Lower lobe of right lung (tissue), 2 donors: Measurements from ENCODE around the gene IDUA. TPM values are rescaled to one million over a fixed set of nuclear protein-coding genes. Genes with fewer than 3 reads are reported as not detected.

Source experiments
- ATAC-seq, 2 donors: fragments of 200-7000 bp; cut with Tn5 transposase; one replicate each; pipeline ENCODE4 v1.9.1; 2020 to 2022; ENCODE audit warnings: mild to moderate bottlenecking in 2 of 2, moderate library complexity in 2 of 2
- DNase-seq: peaks from one replicate; pipeline ENCODE4 v3.0.0-alpha.2; 2020
- H3K27ac ChIP-seq: fragments of 200-600 bp; one replicate; pipeline ENCODE4 v1.8.0; 2022
- H3K27me3 ChIP-seq: fragments of 200-600 bp; one replicate; pipeline ENCODE4 v1.8.0; 2022; ENCODE audit warnings: low read depth
- H3K36me3 ChIP-seq: fragments of 200-600 bp; one replicate; pipeline ENCODE4 v1.8.0; 2022; ENCODE audit warnings: mild to moderate bottlenecking
- H3K4me1 ChIP-seq: fragments of 200-600 bp; one replicate; pipeline ENCODE4 v1.8.0; 2022
- H3K4me3 ChIP-seq: fragments of 200-600 bp; one replicate; pipeline ENCODE4 v1.8.0; 2022; ENCODE audit warnings: mild to moderate bottlenecking
- H3K9me3 ChIP-seq: fragments of 200-600 bp; one replicate; pipeline ENCODE4 v1.8.0; 2022
- intact Hi-C: fragments of 100-400 bp; cut with DNase I; formaldehyde crosslinking; loops from one replicate; pipeline ENCODE4 v1.11.0; 2022
- total RNA-seq: library from RNA; stranded (reverse); fragmentation: NEBNext Ultra II Directional; extraction: Animal tissue kit (Norgen Biotek cat#: 25700); gene quantifications from one replicate; pipeline ENCODE4 v1.2.1, GENCODE V29; 2021
- TF ChIP-seq, protein P1 (sequence below): fragments of 200-600 bp; IDR thresholded peaks from one replicate; pipeline ENCODE4 v1.8.0; 2022; ENCODE audit warnings: antibody characterized with exemption, mild to moderate bottlenecking
- donor health status: DM: no; HTN: yes; CAD: no; lungs with severe emphysema.

Gene IDUA
- total RNA-seq, 1 donor from 2014 or later: 46.0 TPM

DNA sequence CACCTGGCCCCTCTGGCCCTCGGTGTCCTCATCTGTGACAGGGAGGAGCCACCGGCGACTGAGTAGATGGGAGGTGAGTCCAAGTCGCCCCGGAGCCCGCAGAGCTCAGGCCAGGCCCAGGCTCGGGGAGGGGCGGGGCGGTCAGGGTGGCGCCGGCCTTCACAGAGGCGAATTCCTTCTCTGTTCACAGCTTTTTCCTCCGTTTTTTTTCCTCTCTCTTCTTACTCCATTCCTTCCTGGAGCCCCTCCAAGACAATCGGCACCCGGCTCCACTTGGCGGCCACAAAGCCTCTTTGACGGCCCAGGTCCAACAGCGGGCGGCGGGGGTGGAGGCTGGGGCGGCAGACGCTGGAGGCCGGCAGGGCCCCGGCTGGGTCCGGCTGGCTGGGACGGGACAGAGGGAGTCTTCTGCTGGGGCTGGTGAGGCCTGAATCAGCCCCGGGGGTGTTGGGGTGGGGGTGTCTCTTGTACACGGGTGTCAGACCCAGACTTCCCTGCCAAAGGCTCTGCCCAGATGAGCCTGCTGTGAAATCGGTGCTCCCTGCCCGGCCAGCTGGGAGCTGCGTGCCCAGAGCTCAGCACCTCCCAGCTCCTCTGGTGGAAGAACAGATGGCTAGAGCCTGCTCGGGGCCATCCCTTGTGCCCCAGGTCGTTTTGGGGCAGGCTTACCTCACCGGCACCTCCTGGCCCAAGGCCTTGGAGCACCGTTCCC is 47.2 kb downstream of the IDUA start:
- ATAC-seq (peak; percentile 9 to 37), DNase-seq (no peak)
- Histone ChIP-seq H3K4me3 (peak overlapping the region; percentile 20), H3K27me3 (peaks cover 48% of the 10 kb centered on the region), H3K27ac (no peak overlapping the region), H3K36me3 (no peaks in the 10 kb centered on the region), H3K9me3 (no peaks in the 10 kb centered on the region), H3K4me1 (peaks cover 12% of the 10 kb centered on the region)
- intact Hi-C loops: no loop called here
- TF ChIP-seq, protein P1, sequence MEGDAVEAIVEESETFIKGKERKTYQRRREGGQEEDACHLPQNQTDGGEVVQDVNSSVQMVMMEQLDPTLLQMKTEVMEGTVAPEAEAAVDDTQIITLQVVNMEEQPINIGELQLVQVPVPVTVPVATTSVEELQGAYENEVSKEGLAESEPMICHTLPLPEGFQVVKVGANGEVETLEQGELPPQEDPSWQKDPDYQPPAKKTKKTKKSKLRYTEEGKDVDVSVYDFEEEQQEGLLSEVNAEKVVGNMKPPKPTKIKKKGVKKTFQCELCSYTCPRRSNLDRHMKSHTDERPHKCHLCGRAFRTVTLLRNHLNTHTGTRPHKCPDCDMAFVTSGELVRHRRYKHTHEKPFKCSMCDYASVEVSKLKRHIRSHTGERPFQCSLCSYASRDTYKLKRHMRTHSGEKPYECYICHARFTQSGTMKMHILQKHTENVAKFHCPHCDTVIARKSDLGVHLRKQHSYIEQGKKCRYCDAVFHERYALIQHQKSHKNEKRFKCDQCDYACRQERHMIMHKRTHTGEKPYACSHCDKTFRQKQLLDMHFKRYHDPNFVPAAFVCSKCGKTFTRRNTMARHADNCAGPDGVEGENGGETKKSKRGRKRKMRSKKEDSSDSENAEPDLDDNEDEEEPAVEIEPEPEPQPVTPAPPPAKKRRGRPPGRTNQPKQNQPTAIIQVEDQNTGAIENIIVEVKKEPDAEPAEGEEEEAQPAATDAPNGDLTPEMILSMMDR: no peak

DNA sequence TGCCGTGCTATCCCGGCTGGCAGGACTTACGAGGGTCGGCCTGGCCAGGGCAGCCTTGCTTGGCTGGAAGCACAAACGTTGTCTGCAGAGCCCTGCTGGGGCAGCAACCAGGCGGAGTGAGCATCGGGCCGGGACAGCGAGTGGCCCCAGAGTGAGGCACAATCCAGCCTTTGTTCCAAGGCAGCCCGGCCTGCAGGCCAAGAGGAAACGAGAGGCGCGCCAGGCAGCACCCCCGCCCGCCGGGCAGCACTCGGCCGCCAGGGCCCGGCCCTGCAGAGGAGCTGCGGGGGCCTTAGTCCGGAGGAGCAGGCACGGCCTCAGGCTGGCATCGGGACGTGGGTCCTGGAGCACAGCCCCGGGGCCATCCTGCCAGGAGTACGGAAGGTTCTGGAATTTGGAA is 48.7 kb downstream of the IDUA start:
- TF ChIP-seq, protein P1: no peak
- intact Hi-C loops: no loop called here
- H3K27me3 ChIP-seq: peaks cover 35% of the 10 kb centered on the region
- H3K4me3 ChIP-seq: no peak overlapping the region
- ATAC-seq: no peak
- peaks cover 19% of the 10 kb centered on the region for H3K4me1 ChIP-seq
- H3K27ac ChIP-seq: no peak overlapping the region
- no peaks in the 10 kb centered on the region for H3K9me3 ChIP-seq
- H3K36me3 ChIP-seq: no peaks in the 10 kb centered on the region
- DNase-seq: no peak

DNA sequence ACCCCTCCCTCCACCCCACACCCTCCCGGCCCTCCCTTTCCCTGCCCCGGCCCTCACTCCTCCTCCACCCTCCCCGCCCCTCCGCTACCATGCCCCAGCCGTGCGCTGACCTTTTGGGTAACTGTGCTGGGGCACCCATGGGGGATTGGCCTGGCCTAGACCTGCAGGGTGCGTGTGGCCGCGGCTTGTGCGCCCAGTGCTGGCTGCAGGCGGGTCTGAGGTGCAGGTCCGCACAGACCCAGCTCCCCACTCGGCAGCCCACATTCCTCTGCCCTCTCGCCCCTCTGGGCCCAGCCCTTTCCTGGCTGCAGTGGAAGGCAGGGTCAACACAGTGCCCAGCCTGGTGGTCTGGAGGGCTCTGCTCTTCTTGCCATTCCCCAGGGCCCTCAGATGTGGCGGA is 49.3 kb downstream of the IDUA start:
- TF ChIP-seq, protein P1: no peak
- Histone ChIP-seq H3K4me3 (no peak overlapping the region), H3K27ac (no peak overlapping the region), H3K9me3 (no peaks in the 10 kb centered on the region), H3K4me1 (peaks cover 19% of the 10 kb centered on the region), H3K36me3 (no peaks in the 10 kb centered on the region), H3K27me3 (peaks cover 29% of the 10 kb centered on the region)
- DNase-seq: no peak
- intact Hi-C loops: no loop called here
- ATAC-seq: no peak

DNA sequence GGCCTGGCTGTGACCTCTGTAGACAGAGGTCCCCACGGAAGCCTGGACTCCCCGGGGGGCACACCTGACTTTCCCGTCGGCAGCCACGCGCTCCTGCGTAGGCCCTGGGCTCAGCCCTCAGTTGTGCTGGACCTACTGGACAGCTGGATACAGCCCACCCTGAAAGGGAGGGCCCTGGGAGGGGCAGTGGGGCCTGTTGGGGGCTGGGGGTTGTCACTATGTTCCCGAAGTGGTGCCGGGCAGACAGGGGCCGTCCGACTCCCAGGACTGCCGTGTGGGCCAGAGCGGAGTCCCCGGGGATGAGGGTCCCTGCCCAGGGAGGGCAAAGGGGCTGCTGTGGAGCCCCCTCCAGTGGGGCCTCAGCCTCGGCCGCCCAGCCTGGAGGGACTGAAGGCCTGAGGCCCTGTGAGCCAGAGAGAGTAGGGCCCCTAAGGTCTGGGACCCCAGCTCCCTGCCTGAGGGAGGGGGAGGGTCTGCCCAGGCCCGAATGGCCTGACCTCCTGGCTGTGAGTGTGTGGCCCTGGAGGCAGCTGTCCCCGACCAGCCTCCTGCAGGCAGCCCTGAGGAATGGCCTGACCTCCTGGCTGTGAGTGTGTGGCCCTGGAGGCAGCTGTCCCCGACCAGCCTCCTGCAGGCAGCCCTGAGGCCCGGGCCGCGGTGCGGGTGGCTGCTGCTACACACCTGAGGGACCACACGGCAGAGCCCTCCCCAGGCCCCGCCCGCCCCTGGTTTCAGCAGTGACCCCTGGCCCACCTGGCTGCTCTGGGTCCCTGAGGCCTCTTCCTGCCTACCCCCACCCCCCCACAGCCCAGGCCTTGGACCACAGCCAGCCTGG is 50.3 kb downstream of the IDUA start:
- no peak overlapping the region for H3K4me3 ChIP-seq
- ATAC-seq (no peak), DNase-seq (no peak)
- H3K4me1 ChIP-seq: peaks cover 27% of the 10 kb centered on the region
- no peaks in the 10 kb centered on the region for H3K9me3 ChIP-seq
- TF ChIP-seq, protein P1: no peak
- H3K27ac ChIP-seq: no peak overlapping the region
- intact Hi-C loops: no loop called here
- peaks cover 23% of the 10 kb centered on the region for H3K27me3 ChIP-seq
- H3K36me3 ChIP-seq: no peaks in the 10 kb centered on the region

DNA sequence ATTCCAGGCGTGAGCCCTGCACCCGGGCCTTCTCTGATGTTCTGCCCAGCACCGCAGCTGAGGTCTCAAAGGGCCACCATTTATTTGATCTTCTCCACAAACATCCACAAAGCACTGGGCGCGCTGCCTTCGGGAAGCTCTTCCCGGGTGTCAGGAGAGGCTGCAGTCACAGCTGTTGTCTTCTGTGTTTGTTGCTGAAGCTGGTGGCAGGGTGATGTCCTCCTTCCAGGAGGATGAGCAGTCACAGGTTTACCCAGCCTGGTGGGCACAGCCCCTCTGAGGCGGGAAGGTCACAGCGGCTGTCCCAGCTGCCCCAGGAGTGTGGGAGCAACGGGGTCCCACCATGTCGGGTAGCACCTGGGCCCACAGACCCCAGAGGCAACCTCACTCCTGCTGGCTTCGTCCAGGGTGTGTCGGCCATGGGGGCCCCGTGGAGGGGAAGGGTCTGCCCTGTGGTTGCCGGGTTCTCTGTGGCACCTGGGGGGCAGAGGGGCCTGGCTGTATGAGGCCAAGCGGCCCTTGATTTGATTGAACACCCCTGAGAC is 52.2 kb downstream of the IDUA start:
- peaks cover 29% of the 10 kb centered on the region for H3K4me1 ChIP-seq
- no peak overlapping the region for H3K4me3 ChIP-seq
- ATAC-seq: no peak
- H3K9me3 ChIP-seq: no peaks in the 10 kb centered on the region
- H3K27ac ChIP-seq: no peak overlapping the region
- intact Hi-C loops: no loop called here
- DNase-seq: no peak
- TF ChIP-seq, protein P1: no peak
- no peaks in the 10 kb centered on the region for H3K36me3 ChIP-seq
- H3K27me3 ChIP-seq: peaks cover 14% of the 10 kb centered on the region
